ENCODE measurements around the gene REEP5. TPM values are rescaled to one million over a fixed set of nuclear protein-coding genes. Genes with fewer than 3 reads are reported as not detected.
"Not testable (repeated sequence)": the region's sequence is repeated elsewhere in the genome, so short reads cannot be mapped to it uniquely, and the experiment has no call there.

The REEP5 gene
- total RNA-seq, 1 donor from 2014 or later = 62.7 TPM

DNA sequence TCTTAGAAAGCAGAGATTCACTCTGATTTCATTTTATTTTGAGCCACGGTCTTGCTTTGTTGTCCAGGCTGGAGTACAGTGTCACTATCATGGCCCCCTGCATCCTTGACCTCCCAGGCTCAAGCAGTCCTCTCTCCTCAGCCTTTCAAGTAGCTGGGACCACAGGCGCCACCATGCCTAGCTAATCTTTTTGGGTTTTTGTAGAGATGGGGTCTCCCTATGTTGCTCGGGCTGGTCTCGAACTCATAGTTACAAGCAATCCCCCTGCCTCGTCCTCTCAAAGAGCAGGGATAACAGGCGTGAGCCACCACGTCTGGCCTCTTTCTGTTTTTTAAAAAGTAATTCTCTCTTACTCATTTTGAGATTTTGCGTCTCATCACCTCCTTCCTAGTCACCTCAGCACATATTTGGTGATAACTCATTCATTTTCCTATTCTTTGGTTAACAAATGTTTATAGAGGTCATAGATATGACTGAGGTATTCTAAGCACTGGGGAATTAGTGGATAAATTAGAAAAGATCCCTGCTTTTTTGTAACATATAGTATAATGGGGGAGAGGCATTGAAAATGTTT is 43.8 kb upstream of the REEP5 start:
- no peaks in the 10 kb centered on the region for H3K9me3 Mint-ChIP-seq (ENCODE audit: unreplicated experiment)
- no peak for DNase-seq (ENCODE audit: low spot score)
- H3K36me3 Mint-ChIP-seq (ENCODE audit: low read depth, unreplicated experiment) = no peaks in the 10 kb centered on the region
- H3K27ac Mint-ChIP-seq (ENCODE audit: unreplicated experiment) = no peak overlapping the region
- peaks cover 1% of the 10 kb centered on the region for H3K27me3 Mint-ChIP-seq (ENCODE audit: unreplicated experiment)
- no peak overlapping the region for H3K4me3 Mint-ChIP-seq (ENCODE audit: unreplicated experiment)
- TF ChIP-seq, protein P1, sequence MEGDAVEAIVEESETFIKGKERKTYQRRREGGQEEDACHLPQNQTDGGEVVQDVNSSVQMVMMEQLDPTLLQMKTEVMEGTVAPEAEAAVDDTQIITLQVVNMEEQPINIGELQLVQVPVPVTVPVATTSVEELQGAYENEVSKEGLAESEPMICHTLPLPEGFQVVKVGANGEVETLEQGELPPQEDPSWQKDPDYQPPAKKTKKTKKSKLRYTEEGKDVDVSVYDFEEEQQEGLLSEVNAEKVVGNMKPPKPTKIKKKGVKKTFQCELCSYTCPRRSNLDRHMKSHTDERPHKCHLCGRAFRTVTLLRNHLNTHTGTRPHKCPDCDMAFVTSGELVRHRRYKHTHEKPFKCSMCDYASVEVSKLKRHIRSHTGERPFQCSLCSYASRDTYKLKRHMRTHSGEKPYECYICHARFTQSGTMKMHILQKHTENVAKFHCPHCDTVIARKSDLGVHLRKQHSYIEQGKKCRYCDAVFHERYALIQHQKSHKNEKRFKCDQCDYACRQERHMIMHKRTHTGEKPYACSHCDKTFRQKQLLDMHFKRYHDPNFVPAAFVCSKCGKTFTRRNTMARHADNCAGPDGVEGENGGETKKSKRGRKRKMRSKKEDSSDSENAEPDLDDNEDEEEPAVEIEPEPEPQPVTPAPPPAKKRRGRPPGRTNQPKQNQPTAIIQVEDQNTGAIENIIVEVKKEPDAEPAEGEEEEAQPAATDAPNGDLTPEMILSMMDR (IDR thresholded peaks at IDR 0.05; ENCODE audit: unreplicated experiment) = no peak
- peaks cover 15% of the 10 kb centered on the region for H3K4me1 Mint-ChIP-seq (ENCODE audit: unreplicated experiment)

DNA sequence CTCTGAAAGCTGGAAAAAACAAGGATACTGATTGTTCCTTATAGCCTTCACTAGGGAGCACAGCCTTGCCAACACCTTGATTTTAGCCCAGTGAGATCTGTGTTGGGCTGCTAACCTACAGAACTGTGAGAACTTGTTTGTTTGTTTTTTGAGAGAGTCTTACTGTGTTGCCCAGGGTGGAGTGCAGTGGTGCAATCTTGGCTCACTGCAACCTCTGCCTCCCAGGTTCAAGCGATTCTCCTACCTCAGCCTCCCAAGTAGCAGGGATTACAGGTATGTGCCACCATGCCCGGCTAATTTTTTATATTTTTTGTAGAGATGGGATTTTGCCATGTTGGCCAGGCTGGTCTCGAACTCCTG is 41.3 kb upstream of the REEP5 start:
- H3K4me3 Mint-ChIP-seq (ENCODE audit: unreplicated experiment); H3K9me3 Mint-ChIP-seq (ENCODE audit: unreplicated experiment); H3K27me3 Mint-ChIP-seq (ENCODE audit: unreplicated experiment); DNase-seq (ENCODE audit: low spot score); H3K27ac Mint-ChIP-seq (ENCODE audit: unreplicated experiment); H3K36me3 Mint-ChIP-seq (ENCODE audit: low read depth, unreplicated experiment): not testable (repeated sequence)
- peaks cover 20% of the 10 kb centered on the region for H3K4me1 Mint-ChIP-seq (ENCODE audit: unreplicated experiment)

DNA sequence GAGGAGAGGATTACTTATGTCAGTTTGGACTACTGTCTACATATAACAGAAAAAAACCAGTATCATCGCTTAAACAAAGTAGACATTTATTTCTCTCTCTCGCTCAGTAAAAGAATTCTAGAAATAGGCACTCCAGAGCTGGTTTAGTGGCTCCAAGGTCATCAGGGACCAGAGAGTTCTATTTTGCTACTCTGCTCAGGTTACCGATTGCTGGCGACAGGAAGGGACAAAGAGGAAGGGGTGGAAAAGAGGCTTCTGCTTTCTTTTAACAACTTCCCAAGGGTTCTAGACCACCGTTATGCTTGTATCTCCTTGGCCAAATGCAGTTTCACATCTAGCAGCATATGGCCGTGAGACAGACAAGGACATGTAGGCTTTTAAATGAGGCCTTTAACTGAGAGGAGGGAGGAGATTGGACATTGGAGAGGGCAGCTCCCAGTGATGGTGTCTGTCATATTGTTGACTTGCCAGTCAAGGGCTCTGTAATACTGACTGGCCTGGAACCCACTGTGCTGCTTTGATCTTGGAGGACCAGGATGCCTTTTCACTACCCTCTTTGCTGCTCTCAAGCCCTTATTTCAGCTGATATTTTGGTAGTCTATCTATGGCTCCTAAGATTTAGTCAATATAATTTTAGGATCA is 39.0 kb upstream of the REEP5 start:
- Mint-ChIP-seq H3K4me1 (ENCODE audit: unreplicated experiment) (peaks cover 20% of the 10 kb centered on the region), H3K27ac (ENCODE audit: unreplicated experiment) (no peak overlapping the region), H3K36me3 (ENCODE audit: low read depth, unreplicated experiment) (no peaks in the 10 kb centered on the region), H3K27me3 (ENCODE audit: unreplicated experiment) (peaks cover 1% of the 10 kb centered on the region), H3K9me3 (ENCODE audit: unreplicated experiment) (no peaks in the 10 kb centered on the region), H3K4me3 (ENCODE audit: unreplicated experiment) (no peak overlapping the region)
- TF ChIP-seq, protein P1 (IDR thresholded peaks at IDR 0.05; ENCODE audit: unreplicated experiment) = no peak
- no peak for DNase-seq (ENCODE audit: low spot score)

DNA sequence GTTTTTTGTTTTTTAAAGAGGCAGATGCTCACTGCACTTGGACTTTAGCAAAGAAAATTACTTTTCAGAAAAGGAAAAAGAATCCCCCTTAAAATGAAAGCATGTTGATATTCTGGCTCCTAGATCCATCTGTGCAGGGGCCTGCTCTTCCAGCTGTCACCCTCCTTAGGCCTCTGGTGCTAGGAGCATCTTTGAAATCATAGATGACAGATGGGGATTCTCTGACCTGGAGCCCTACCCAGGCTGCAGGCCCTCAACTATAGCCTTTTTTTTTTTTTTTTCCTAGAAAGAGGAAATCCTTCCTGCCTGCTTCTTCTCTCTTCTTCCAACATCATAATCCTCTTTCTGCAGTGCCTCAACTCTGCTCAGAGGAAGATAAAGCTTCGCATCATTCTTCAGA is 38.3 kb upstream of the REEP5 start:
- no peak for DNase-seq (ENCODE audit: low spot score)
- no peaks in the 10 kb centered on the region for H3K9me3 Mint-ChIP-seq (ENCODE audit: unreplicated experiment)
- H3K27me3 Mint-ChIP-seq (ENCODE audit: unreplicated experiment) = peaks cover 1% of the 10 kb centered on the region
- peaks cover 20% of the 10 kb centered on the region for H3K4me1 Mint-ChIP-seq (ENCODE audit: unreplicated experiment)
- no peak overlapping the region for H3K4me3 Mint-ChIP-seq (ENCODE audit: unreplicated experiment)
- no peak overlapping the region for H3K27ac Mint-ChIP-seq (ENCODE audit: unreplicated experiment)
- TF ChIP-seq, protein P1 (IDR thresholded peaks at IDR 0.05; ENCODE audit: unreplicated experiment) = no peak
- no peaks in the 10 kb centered on the region for H3K36me3 Mint-ChIP-seq (ENCODE audit: low read depth, unreplicated experiment)

DNA sequence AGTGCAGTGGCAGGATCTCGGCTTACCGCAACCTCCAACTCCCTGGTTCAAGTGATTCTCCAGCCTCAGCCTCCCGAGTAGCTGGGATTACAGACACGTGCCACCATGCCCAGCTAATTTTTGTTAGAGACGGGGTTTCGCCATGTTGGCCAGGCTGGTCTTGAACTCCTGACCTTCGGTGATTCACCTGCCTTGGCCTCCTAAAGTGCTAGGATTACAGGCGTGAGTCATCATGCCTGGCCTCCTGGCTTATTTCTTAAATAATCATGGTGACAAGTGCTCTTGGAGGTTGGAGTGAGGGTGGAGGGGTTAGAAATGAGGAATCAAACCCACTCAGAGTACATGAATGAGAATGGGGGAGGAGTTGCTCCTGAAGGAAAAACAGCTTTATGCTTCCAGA is 37.8 kb upstream of the REEP5 start:
- H3K9me3 Mint-ChIP-seq (ENCODE audit: unreplicated experiment); H3K27me3 Mint-ChIP-seq (ENCODE audit: unreplicated experiment); DNase-seq (ENCODE audit: low spot score); H3K36me3 Mint-ChIP-seq (ENCODE audit: low read depth, unreplicated experiment); H3K27ac Mint-ChIP-seq (ENCODE audit: unreplicated experiment); H3K4me3 Mint-ChIP-seq (ENCODE audit: unreplicated experiment): not testable (repeated sequence)
- H3K4me1 Mint-ChIP-seq (ENCODE audit: unreplicated experiment) = peaks cover 20% of the 10 kb centered on the region

Data from endothelial cell (in vitro differentiated cells).